ENCODE results near the gene GNB1L. TPM values are rescaled to one million over a fixed set of nuclear protein-coding genes. Genes with fewer than 3 reads are reported as not detected.

The GNB1L gene
- total RNA-seq, 1 experiment from 2014 or later, result 10.3 TPM

DNA sequence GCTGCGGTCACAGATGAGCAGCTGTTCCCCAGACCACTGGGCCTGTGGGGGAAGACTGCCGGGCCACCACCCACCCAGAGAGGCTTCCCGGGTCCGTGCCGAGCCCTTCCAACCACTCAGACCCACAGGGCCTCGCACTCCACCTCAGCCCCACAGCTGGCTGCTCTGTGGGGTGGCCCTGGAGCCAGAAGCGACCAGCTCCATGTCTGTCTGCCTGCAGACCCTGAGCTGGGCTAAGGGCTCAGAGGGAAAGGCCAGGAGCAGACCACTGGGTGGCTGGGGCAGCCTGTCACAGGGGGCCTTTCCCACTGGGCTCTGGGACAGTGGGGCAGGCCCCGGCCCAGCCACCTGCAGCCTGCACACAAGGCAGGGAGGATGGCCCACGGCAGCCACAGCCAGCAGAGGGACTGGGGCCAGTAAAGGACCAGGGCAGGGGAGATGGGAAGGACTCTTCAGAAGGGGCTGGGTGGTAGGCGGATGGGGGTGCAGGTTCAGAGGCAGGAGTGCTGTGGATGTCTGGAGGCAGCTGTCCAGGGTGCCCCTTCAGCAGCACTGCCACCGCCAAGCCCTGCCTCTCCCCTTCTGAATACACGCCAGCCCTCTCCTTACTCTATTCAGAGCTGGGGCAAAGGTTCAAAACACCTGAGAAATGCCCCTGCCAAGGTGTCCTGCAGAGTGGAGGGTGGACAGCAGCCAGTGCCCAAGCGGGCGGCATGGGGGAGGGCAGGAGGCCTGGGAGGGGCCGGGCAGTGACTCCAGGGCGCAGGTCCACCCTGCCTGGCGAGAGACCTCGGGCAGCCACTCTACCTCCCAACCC is 32.2 kb downstream of the GNB1L start:
- CTCF ChIA-PET, result no interaction called here
- Histone ChIP-seq H3K27ac (no peak overlapping the region), H4K20me1 (ENCODE audit: insufficient read depth) (0 out of 2 replicates have a peak, but pooled peaks cover 12% of the 10 kb centered on the region), H3K4me1 (replicated peaks; ENCODE audit: insufficient read depth) (peaks cover 38% of the 10 kb centered on the region), H3K9me3 (ENCODE audit: insufficient read depth, low read depth) (no peaks in the 10 kb centered on the region), H3K9me2 (ENCODE audit: insufficient read depth) (no peaks in the 10 kb centered on the region), H2AFZ (no peak overlapping the region), H3K36me3 (ENCODE audit: low read depth) (no peaks in the 10 kb centered on the region), H3K27me3 (ENCODE audit: insufficient read depth, low read depth) (no peaks in the 10 kb centered on the region), H3K4me2 (no peak overlapping the region), H3F3A (ENCODE audit: insufficient read depth, low read depth) (peaks cover 32% of the 10 kb centered on the region), H3K79me2 (ENCODE audit: low read depth) (no peaks in the 10 kb centered on the region), H3K4me3 (no peak overlapping the region)
- DNase-seq, result no peak
- POLR2A ChIA-PET (ENCODE audit: unreplicated experiment), result no interaction called here
- intact Hi-C loops (cut with micrococcal nuclease; ENCODE audit: unreplicated experiment), result no loop called here
- TF ChIP-seq, protein P1, sequence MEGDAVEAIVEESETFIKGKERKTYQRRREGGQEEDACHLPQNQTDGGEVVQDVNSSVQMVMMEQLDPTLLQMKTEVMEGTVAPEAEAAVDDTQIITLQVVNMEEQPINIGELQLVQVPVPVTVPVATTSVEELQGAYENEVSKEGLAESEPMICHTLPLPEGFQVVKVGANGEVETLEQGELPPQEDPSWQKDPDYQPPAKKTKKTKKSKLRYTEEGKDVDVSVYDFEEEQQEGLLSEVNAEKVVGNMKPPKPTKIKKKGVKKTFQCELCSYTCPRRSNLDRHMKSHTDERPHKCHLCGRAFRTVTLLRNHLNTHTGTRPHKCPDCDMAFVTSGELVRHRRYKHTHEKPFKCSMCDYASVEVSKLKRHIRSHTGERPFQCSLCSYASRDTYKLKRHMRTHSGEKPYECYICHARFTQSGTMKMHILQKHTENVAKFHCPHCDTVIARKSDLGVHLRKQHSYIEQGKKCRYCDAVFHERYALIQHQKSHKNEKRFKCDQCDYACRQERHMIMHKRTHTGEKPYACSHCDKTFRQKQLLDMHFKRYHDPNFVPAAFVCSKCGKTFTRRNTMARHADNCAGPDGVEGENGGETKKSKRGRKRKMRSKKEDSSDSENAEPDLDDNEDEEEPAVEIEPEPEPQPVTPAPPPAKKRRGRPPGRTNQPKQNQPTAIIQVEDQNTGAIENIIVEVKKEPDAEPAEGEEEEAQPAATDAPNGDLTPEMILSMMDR (conservative IDR thresholded peaks at IDR 0.05), result no peak
- TF ChIP-seq EZH2 (IDR thresholded peaks at IDR 0.05; ENCODE audit: low read depth), result no peak
- BruUV-seq (replicated peaks), result no TSS peak

DNA sequence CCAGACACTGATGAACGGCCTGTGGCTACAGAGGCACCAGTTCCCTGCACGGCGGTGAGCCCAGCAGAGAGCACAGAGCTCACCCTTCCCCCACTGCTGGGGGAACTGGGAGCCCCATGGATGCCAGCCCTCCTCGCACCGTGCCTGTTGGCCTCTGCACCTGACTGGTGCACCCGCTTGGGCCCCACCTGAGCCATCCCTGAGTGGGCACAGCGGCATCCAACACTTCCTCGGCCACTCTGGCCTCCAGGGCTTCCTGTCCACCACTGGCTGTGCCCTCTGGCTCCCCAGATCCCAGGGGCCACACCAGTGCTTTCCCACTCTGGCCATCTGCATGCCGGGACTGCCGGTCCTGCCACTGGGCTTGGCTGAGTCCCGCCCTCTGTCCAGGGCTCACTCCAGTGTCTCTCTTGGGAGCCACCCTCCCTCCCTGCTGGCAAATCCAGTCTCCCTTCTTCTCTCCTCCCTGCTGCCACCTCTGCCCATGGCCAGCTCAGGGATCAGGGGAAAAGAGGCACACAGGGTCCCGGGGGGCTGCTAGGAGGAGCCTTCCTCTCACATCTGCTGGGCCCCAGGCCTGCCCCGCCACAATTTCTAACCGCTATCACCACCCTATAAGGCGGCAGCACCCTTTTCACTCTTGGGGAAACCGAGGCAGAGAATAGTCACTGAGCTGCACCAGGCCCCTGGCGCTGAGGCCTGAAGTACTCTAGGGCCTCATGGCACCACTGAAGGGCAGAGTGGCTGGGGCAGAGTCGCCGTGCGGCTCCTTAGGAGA is 33.0 kb downstream of the GNB1L start:
- Histone ChIP-seq H3K27me3 (ENCODE audit: insufficient read depth, low read depth) (no peaks in the 10 kb centered on the region), H3K4me1 (replicated peaks; ENCODE audit: insufficient read depth) (peaks cover 38% of the 10 kb centered on the region), H3K4me2 (no peak overlapping the region), H4K20me1 (ENCODE audit: insufficient read depth) (0 out of 2 replicates have a peak, but pooled peaks cover 12% of the 10 kb centered on the region), H2AFZ (no peak overlapping the region), H3K9me3 (ENCODE audit: insufficient read depth, low read depth) (no peaks in the 10 kb centered on the region), H3K4me3 (no peak overlapping the region), H3K9me2 (ENCODE audit: insufficient read depth) (no peaks in the 10 kb centered on the region), H3K27ac (no peak overlapping the region), H3K36me3 (ENCODE audit: low read depth) (no peaks in the 10 kb centered on the region), H3F3A (ENCODE audit: insufficient read depth, low read depth) (peaks cover 32% of the 10 kb centered on the region), H3K79me2 (ENCODE audit: low read depth) (no peaks in the 10 kb centered on the region)
- CTCF ChIA-PET, result no interaction called here
- DNase-seq, result no peak
- POLR2A ChIA-PET (ENCODE audit: unreplicated experiment), result no interaction called here
- intact Hi-C loops (cut with micrococcal nuclease; ENCODE audit: unreplicated experiment), result no loop called here
- BruUV-seq (replicated peaks), result no TSS peak
- TF ChIP-seq EZH2 (IDR thresholded peaks at IDR 0.05; ENCODE audit: low read depth), result no peak
- TF ChIP-seq, protein P1 (conservative IDR thresholded peaks at IDR 0.05), result no peak

DNA sequence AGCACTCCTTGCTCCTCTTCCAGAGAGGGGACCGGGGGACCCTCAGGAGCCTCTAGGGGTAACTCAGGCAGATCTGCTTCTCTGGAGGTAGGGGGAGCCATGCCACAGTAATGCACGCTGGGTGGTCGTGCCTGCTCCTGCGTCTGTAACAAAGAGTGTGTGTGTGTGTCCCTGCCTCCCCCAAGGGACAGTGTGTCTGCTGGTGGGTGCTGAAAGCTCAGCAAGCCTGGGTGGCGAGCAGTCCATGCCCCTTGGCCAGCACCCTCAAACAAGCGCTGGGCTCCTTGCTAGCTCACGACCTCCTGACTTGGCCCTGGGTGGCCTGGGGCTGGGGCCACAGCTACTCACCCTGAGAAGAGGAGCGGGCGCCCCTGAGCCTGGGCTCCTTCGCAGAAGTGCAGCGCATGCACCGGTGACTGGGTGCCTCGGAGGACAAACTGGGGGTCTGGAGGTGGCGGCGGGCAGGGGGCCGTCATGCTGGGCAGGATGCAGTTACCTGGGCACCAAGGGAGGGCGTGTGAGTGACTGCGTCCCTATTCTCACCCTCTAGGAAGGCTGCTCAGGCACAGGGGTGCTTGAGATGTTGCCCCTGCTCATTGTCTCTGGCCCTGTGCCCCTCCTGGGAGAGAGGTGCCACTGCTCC is 33.7 kb downstream of the GNB1L start:
- Histone ChIP-seq H3K9me2 (ENCODE audit: insufficient read depth) (no peaks in the 10 kb centered on the region), H3K79me2 (ENCODE audit: low read depth) (no peaks in the 10 kb centered on the region), H3K4me1 (replicated peaks; ENCODE audit: insufficient read depth) (peaks cover 35% of the 10 kb centered on the region), H3K27ac (no peak overlapping the region), H3K36me3 (ENCODE audit: low read depth) (no peaks in the 10 kb centered on the region), H4K20me1 (ENCODE audit: insufficient read depth) (0 out of 2 replicates have a peak, but pooled peaks cover 12% of the 10 kb centered on the region), H3K9me3 (ENCODE audit: insufficient read depth, low read depth) (no peaks in the 10 kb centered on the region), H3F3A (ENCODE audit: insufficient read depth, low read depth) (peaks cover 29% of the 10 kb centered on the region), H2AFZ (no peak overlapping the region), H3K4me2 (no peak overlapping the region), H3K4me3 (no peak overlapping the region), H3K27me3 (ENCODE audit: insufficient read depth, low read depth) (no peaks in the 10 kb centered on the region)
- no peak for TF ChIP-seq EZH2 (IDR thresholded peaks at IDR 0.05; ENCODE audit: low read depth)
- TF ChIP-seq, protein P1 (conservative IDR thresholded peaks at IDR 0.05), result no peak
- no peak for DNase-seq
- ChIA-PET CTCF (no interaction called here), POLR2A (ENCODE audit: unreplicated experiment) (no interaction called here)
- intact Hi-C loops (cut with micrococcal nuclease; ENCODE audit: unreplicated experiment), result no loop called here
- no TSS peak for BruUV-seq (replicated peaks)
